Ovary (tissue), 3 donors: Measurements from ENCODE around the gene TSKU.

Experiments used
- CTCF ChIP-seq, 3 donors: fragments of 450-650 bp in 2 of 3; fragments of 200-600 bp in 1 of 3; IDR thresholded peaks; one replicate each; pipeline versions ENCODE4 v1.5.1 to v1.8.0; 2016 to 2022; ENCODE audit warnings: antibody characterized with exemption in 3 of 3, mild to moderate bottlenecking in 1 of 3
- POLR2A ChIP-seq: fragments of 450-650 bp; IDR thresholded peaks from one replicate; pipeline ENCODE4 v1.6.1; 2017; ENCODE audit warnings: antibody characterized with exemption, mild to moderate bottlenecking, moderate library complexity
- donor health status: DM: no; HTN: no; CAD: no.

DNA sequence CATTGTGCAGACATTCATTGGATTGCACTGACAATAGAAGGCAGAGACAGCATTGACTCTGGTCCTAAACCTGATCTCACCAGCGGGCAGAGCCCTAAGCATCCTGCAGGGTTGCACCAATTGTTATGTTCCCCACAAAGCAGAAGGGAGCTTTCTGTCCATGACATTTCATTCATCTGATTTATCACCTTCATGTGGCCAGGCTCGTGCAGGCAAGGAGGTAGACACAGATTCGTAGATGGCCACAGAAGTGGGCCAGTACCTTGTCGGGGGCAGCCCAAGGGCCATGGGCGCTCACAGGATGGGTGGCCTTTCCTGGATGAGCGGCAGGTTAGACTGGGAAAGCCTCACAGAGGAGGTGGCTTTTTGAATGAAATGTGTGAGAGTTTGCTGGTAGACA, 2.9 kb downstream of the TSKU start:
- TF ChIP-seq CTCF (IDR thresholded peaks at IDR 0.05) (no peak), POLR2A (no peak)
